Activated CD8-positive, alpha-beta T cell treated with anti-CD3 and anti-CD28 coated beads, Interleukin-2, amount 10 ng/mL, durations not matched to agents 7 days and 5 days (primary cell): ENCODE measurements around the gene UST. TPM values are rescaled to one million over a fixed set of nuclear protein-coding genes. Genes with fewer than 3 reads are reported as not detected.
A peak's percentile ranks its signal among the peaks of the same experiment; 100 is the strongest.

Source experiments
- ATAC-seq: fragments of 150-1000 bp; cut with Tn5 transposase; one replicate; pipeline ENCODE4 v1.10.0; 2021; ENCODE audit warnings: moderate library complexity
- CTCF ChIA-PET: fragments of 350-600 bp; sonication (Branson Sonifier 250); formaldehyde crosslinking; loops from one replicate; lab custom pipeline; 2021; ENCODE audit warnings: antibody characterized with exemption; lab: Charles Lee
- POLR2A ChIA-PET: fragments of 350-600 bp; sonication (Branson Sonifier 250); formaldehyde crosslinking; loops from one replicate; lab custom pipeline; 2021; ENCODE audit warnings: antibody characterized with exemption; lab: Charles Lee
- DNase-seq: peaks from one replicate; pipeline ENCODE4 v3.0.0-alpha.2; 2020
- H3K27ac Mint-ChIP-seq: one replicate; pipeline ENCODE4 v1.8.0; 2021; ENCODE audit warnings: mild to moderate bottlenecking, mixed read lengths
- H3K27me3 Mint-ChIP-seq: one replicate; pipeline ENCODE4 v1.8.0; 2021; ENCODE audit warnings: low read depth, mixed read lengths
- H3K36me3 Mint-ChIP-seq: one replicate; pipeline ENCODE4 v1.8.0; 2021; ENCODE audit warnings: low read depth, mixed read lengths
- H3K4me1 Mint-ChIP-seq: one replicate; pipeline ENCODE4 v1.8.0; 2021; ENCODE audit warnings: low read depth, mixed read lengths
- H3K4me3 Mint-ChIP-seq: one replicate; pipeline ENCODE4 v1.8.0; 2021; ENCODE audit warnings: mild to moderate bottlenecking, mixed read lengths
- H3K9me3 Mint-ChIP-seq: one replicate; pipeline ENCODE4 v1.8.0; 2022; ENCODE audit warnings: mixed read lengths; ENCODE audit not compliant: insufficient read depth
- total RNA-seq, 2 experiments: library from RNA; stranded (reverse); gene quantifications; one replicate each; pipeline ENCODE4 v1.2.3, GENCODE V29; 2021

UST gene
- total RNA-seq, 2 experiments from 2014 or later, result 0.16 to 0.42 TPM

GRCh38 chr6:149060300-149060984 is 313.6 kb downstream of the UST start:
- no peaks in the 10 kb centered on the region for H3K27me3 Mint-ChIP-seq
- ATAC-seq, result peak; percentile 94
- peak; percentile 74 for DNase-seq
- H3K4me1 Mint-ChIP-seq, result peaks cover 45% of the 10 kb centered on the region
- ChIA-PET POLR2A (interaction anchor here (1.1 to 1.4 kb wide), 2 partner anchors 28 to 29 kb away, joined by 3 to 6 read pairs; no protein-coding TSS in a partner anchor), CTCF (interaction anchor here (1.0 to 2.2 kb wide), 5 partner anchors 9 to 371 kb away, joined by 4 to 19 read pairs (median 6); no protein-coding TSS in a partner anchor)
- peaks cover 3% of the 10 kb centered on the region for H3K36me3 Mint-ChIP-seq
- H3K9me3 Mint-ChIP-seq, result no peaks in the 10 kb centered on the region
- H3K27ac Mint-ChIP-seq, result peak overlapping the region; percentile 91
- H3K4me3 Mint-ChIP-seq, result peak overlapping the region; percentile 65

GRCh38 chr6:149060985-149061760 is 314.3 kb downstream of the UST start:
- H3K36me3 Mint-ChIP-seq, result peaks cover 4% of the 10 kb centered on the region
- DNase-seq (peak; percentile 18), ATAC-seq (no peak)
- peaks cover 48% of the 10 kb centered on the region for H3K4me1 Mint-ChIP-seq
- H3K27ac Mint-ChIP-seq, result peak overlapping the region; percentile 91
- no peaks in the 10 kb centered on the region for H3K9me3 Mint-ChIP-seq
- peak overlapping the region; percentile 65 for H3K4me3 Mint-ChIP-seq
- ChIA-PET POLR2A (interaction anchor here (0.6 to 1.1 kb wide), 2 partner anchors 28 to 434 kb away, joined by 3 to 4 read pairs; no protein-coding TSS in a partner anchor), CTCF (interaction anchor here (1.0 to 2.2 kb wide), 8 partner anchors 8 to 371 kb away, joined by 3 to 19 read pairs (median 6); no protein-coding TSS in a partner anchor)
- no peaks in the 10 kb centered on the region for H3K27me3 Mint-ChIP-seq

- DNase-seq, result no peak
- no peaks in the 10 kb centered on the region for H3K9me3 Mint-ChIP-seq
- CTCF ChIA-PET, result interaction anchor here (0.8 to 2.2 kb wide), 9 partner anchors 8 to 311 kb away, joined by 3 to 19 read pairs (median 4); no protein-coding TSS in a partner anchor
- H3K4me3 Mint-ChIP-seq, result no peak overlapping the region
- H3K4me1 Mint-ChIP-seq, result peaks cover 56% of the 10 kb centered on the region
- POLR2A ChIA-PET, result interaction anchor here (0.6 kb wide), 1 partner anchor 433 kb away, joined by 4 read pairs; no protein-coding TSS in a partner anchor
- H3K27ac Mint-ChIP-seq, result no peak overlapping the region
- peaks cover 7% of the 10 kb centered on the region for H3K36me3 Mint-ChIP-seq
- no peaks in the 10 kb centered on the region for H3K27me3 Mint-ChIP-seq
- no peak for ATAC-seq
Observed at GRCh38 chr6:149061930-149062329, 315.1 kb downstream of the UST start.

- Mint-ChIP-seq H3K9me3 (peaks cover 2% of the 10 kb centered on the region), H3K27ac (no peak overlapping the region), H3K36me3 (peaks cover 13% of the 10 kb centered on the region), H3K4me1 (peaks cover 61% of the 10 kb centered on the region), H3K4me3 (no peak overlapping the region), H3K27me3 (no peaks in the 10 kb centered on the region)
- CTCF ChIA-PET, result interaction anchor here (0.7 to 2.2 kb wide), 16 partner anchors 9 to 483 kb away, joined by 3 to 19 read pairs (median 4); partner anchors contain the start of gene PPIL4
- POLR2A ChIA-PET, result interaction anchor here (0.6 to 1.5 kb wide), 3 partner anchors 17 to 687 kb away, joined by 3 read pairs; partner anchors contain the start of gene PCMT1
- no peak for ATAC-seq
- DNase-seq, result peak; percentile 11
Observed at GRCh38 chr6:149062653-149063348, 316.0 kb downstream of the UST start.

GRCh38 chr6:149063468-149063867 is 316.6 kb downstream of the UST start:
- Mint-ChIP-seq H3K4me3 (no peak overlapping the region), H3K27ac (no peak overlapping the region), H3K36me3 (peaks cover 15% of the 10 kb centered on the region), H3K4me1 (peaks cover 58% of the 10 kb centered on the region), H3K9me3 (peaks cover 4% of the 10 kb centered on the region), H3K27me3 (no peaks in the 10 kb centered on the region)
- no peak for DNase-seq
- CTCF ChIA-PET, result interaction anchor here (0.7 to 2.2 kb wide), 12 partner anchors 10 to 482 kb away, joined by 3 to 8 read pairs (median 4); partner anchors contain the start of gene PPIL4
- POLR2A ChIA-PET, result interaction anchor here (0.8 to 1.5 kb wide), 2 partner anchors 18 to 686 kb away, joined by 3 read pairs; partner anchors contain the start of gene PCMT1
- ATAC-seq, result no peak

- ATAC-seq, result no peak
- Mint-ChIP-seq H3K9me3 (peaks cover 4% of the 10 kb centered on the region), H3K27ac (no peak overlapping the region), H3K36me3 (peaks cover 19% of the 10 kb centered on the region), H3K4me3 (no peak overlapping the region), H3K4me1 (peaks cover 58% of the 10 kb centered on the region), H3K27me3 (no peaks in the 10 kb centered on the region)
- CTCF ChIA-PET, result interaction anchor here (1.0 to 3.5 kb wide), 10 partner anchors 10 to 453 kb away, joined by 3 to 33 read pairs (median 5); partner anchors contain the start of gene ZC3H12D
- DNase-seq, result no peak
- POLR2A ChIA-PET, result interaction anchor here (1.5 kb wide), 1 partner anchor 18 kb away, joined by 3 read pairs; no protein-coding TSS in a partner anchor
Observed at GRCh38 chr6:149064001-149064659, 317.3 kb downstream of the UST start.

GRCh38 chr6:149064660-149065015 is 317.8 kb downstream of the UST start:
- H3K4me3 Mint-ChIP-seq, result no peak overlapping the region
- POLR2A ChIA-PET, result interaction anchor here (0.5 to 2.2 kb wide), 3 partner anchors 253 to 682 kb away, joined by 3 to 10 read pairs (median 4); partner anchors contain the start of gene TAB2
- peaks cover 53% of the 10 kb centered on the region for H3K4me1 Mint-ChIP-seq
- peaks cover 4% of the 10 kb centered on the region for H3K9me3 Mint-ChIP-seq
- no peaks in the 10 kb centered on the region for H3K27me3 Mint-ChIP-seq
- H3K36me3 Mint-ChIP-seq, result peaks cover 21% of the 10 kb centered on the region
- CTCF ChIA-PET, result interaction anchor here (0.8 to 3.5 kb wide), 10 partner anchors 9 to 420 kb away, joined by 3 to 33 read pairs (median 5); partner anchors contain the start of gene ZC3H12D
- ATAC-seq, result no peak
- DNase-seq, result no peak
- no peak overlapping the region for H3K27ac Mint-ChIP-seq

GRCh38 chr6:149065121-149065520 is 318.3 kb downstream of the UST start:
- Mint-ChIP-seq H3K9me3 (peaks cover 4% of the 10 kb centered on the region), H3K27me3 (no peaks in the 10 kb centered on the region), H3K36me3 (peaks cover 22% of the 10 kb centered on the region), H3K4me1 (peaks cover 48% of the 10 kb centered on the region), H3K27ac (peak overlapping the region; percentile 90), H3K4me3 (no peak overlapping the region)
- CTCF ChIA-PET, result interaction anchor here (0.8 to 3.5 kb wide), 15 partner anchors 9 to 420 kb away, joined by 3 to 33 read pairs (median 4); partner anchors contain the start of gene ZC3H12D
- POLR2A ChIA-PET, result interaction anchor here (0.5 to 2.2 kb wide), 4 partner anchors 34 to 682 kb away, joined by 3 to 10 read pairs (median 5); partner anchors contain the start of gene TAB2
- ATAC-seq (no peak), DNase-seq (no peak)

- CTCF ChIA-PET, result interaction anchor here (0.8 to 3.5 kb wide), 20 partner anchors 8 to 419 kb away, joined by 3 to 33 read pairs (median 4); partner anchors contain the start of gene ZC3H12D
- H3K4me1 Mint-ChIP-seq, result peaks cover 40% of the 10 kb centered on the region
Observed at GRCh38 chr6:149065658-149066556, 319.1 kb downstream of the UST start.

More at GRCh38 chr6:149065658-149066556, 319.1 kb downstream of the UST start:
- H3K27me3 Mint-ChIP-seq, result no peaks in the 10 kb centered on the region
- peak overlapping the region; percentile 6 for H3K4me3 Mint-ChIP-seq
- DNase-seq, result peak; percentile 66
- POLR2A ChIA-PET, result interaction anchor here (0.9 to 2.2 kb wide), 10 partner anchors 10 to 353 kb away, joined by 3 to 10 read pairs (median 5); partner anchors contain the start of gene TAB2
- peak overlapping the region; percentile 90 for H3K27ac Mint-ChIP-seq
- H3K9me3 Mint-ChIP-seq, result peaks cover 4% of the 10 kb centered on the region
- peaks cover 24% of the 10 kb centered on the region for H3K36me3 Mint-ChIP-seq
- peak; percentile 92 for ATAC-seq
